ENCODE results near the gene NR1H4. TPM values are rescaled to one million over a fixed set of nuclear protein-coding genes. Genes with fewer than 3 reads are reported as not detected.
A peak's percentile ranks its signal among the peaks of the same experiment; 100 is the strongest.

NR1H4 gene
- total and polyA plus RNA-seq, 4 donors: 0.06 to 1.3 TPM; not detected in 2

- DNase-seq: peak; percentile 62 to 78 (median 64)
- no peak for ATAC-seq (ENCODE audit: insufficient read depth, low FRiP score)
- no peaks in the 10 kb centered on the region for H3K4me1 ChIP-seq (ENCODE audit: control insufficient read depth in 5 of 5, insufficient read depth in 5 of 5, low read length in 5 of 5)
- no peak overlapping the region for H3K9ac ChIP-seq (ENCODE audit: insufficient read depth in 1 of 2, low read length in 2 of 2)
- no peaks in the 10 kb centered on the region for H3K27me3 ChIP-seq (ENCODE audit: control insufficient read depth in 3 of 3, insufficient read depth in 3 of 3, low read length in 2 of 3)
- H3K27ac ChIP-seq (ENCODE audit: low read depth in 1 of 2, low read length in 1 of 2): no peak overlapping the region
- no peak overlapping the region for H3K4me3 ChIP-seq
- H3K36me3 ChIP-seq (ENCODE audit: control insufficient read depth in 4 of 4, insufficient read depth in 4 of 4, low read length in 4 of 4): no peaks in the 10 kb centered on the region
- WGBS, 2 donors: 40 to 45% methylated on average over 2 of the region's 2 CpGs
- no peak for TF ChIP-seq CTCF (IDR thresholded peaks at IDR 0.05; ENCODE audit: control extremely low read depth, extremely low read depth)
- H3K9me3 ChIP-seq (ENCODE audit: control insufficient read depth in 4 of 4, insufficient read depth in 3 of 4, low read length in 3 of 4): no peaks in the 10 kb centered on the region
Measured at GRCh38 chr12:100539202-100539601, 65.5 kb downstream of the NR1H4 start.

DNA sequence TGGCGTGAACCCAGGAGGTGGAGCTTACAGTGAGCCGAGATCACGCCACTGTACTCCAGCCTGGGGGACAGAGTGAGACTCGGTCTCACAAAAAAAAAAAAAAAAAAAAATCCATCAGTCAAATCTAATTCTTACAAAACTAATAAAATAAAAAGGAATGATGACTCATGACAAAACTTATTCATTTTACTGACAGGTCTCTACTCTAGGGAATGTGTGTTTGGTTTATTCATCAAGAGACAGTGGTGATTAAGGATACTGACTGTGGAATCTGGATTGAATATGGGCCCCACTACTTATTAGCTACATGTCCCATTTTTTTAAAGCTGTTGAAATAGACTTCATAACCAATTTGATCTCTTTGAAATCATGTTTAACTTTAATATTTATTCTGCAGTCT is 70.5 kb downstream of the NR1H4 start:
- no peak for DNase-seq
- no peak overlapping the region for H3K27ac ChIP-seq (ENCODE audit: low read depth in 1 of 2, low read length in 1 of 2)
- no peaks in the 10 kb centered on the region for H3K4me1 ChIP-seq (ENCODE audit: control insufficient read depth in 5 of 5, insufficient read depth in 5 of 5, low read length in 5 of 5)
- no peak for ATAC-seq (ENCODE audit: insufficient read depth, low FRiP score)
- H3K4me3 ChIP-seq: no peak overlapping the region
- H3K27me3 ChIP-seq (ENCODE audit: control insufficient read depth in 3 of 3, insufficient read depth in 3 of 3, low read length in 2 of 3): no peaks in the 10 kb centered on the region
- no peaks in the 10 kb centered on the region for H3K36me3 ChIP-seq (ENCODE audit: control insufficient read depth in 4 of 4, insufficient read depth in 4 of 4, low read length in 4 of 4)
- 86 to 96% methylated on average over 4 of the region's 4 CpGs for WGBS, 2 donors
- TF ChIP-seq CTCF (IDR thresholded peaks at IDR 0.05; ENCODE audit: control extremely low read depth, extremely low read depth): no peak
- peaks cover 0 to 3% (median 0%) of the 10 kb centered on the region in 4 donors for H3K9me3 ChIP-seq (ENCODE audit: control insufficient read depth in 4 of 4, insufficient read depth in 3 of 4, low read length in 3 of 4)
- no peak overlapping the region for H3K9ac ChIP-seq (ENCODE audit: insufficient read depth in 1 of 2, low read length in 2 of 2)

GRCh38 chr12:100545092-100545491 is 71.4 kb downstream of the NR1H4 start:
- Histone ChIP-seq H3K4me3 (no peak overlapping the region), H3K4me1 (ENCODE audit: control insufficient read depth in 5 of 5, insufficient read depth in 5 of 5, low read length in 5 of 5) (no peaks in the 10 kb centered on the region), H3K36me3 (ENCODE audit: control insufficient read depth in 4 of 4, insufficient read depth in 4 of 4, low read length in 4 of 4) (no peaks in the 10 kb centered on the region), H3K27me3 (ENCODE audit: control insufficient read depth in 3 of 3, insufficient read depth in 3 of 3, low read length in 2 of 3) (no peaks in the 10 kb centered on the region), H3K9ac (ENCODE audit: insufficient read depth in 1 of 2, low read length in 2 of 2) (no peak overlapping the region), H3K9me3 (ENCODE audit: control insufficient read depth in 4 of 4, insufficient read depth in 3 of 4, low read length in 3 of 4) (peaks cover 0 to 3% (median 0%) of the 10 kb centered on the region in 4 donors), H3K27ac (ENCODE audit: low read depth in 1 of 2, low read length in 1 of 2) (no peak overlapping the region)
- TF ChIP-seq CTCF (IDR thresholded peaks at IDR 0.05; ENCODE audit: control extremely low read depth, extremely low read depth): no peak
- no peak for ATAC-seq (ENCODE audit: insufficient read depth, low FRiP score)
- 93% methylated on average over 1 of the region's 1 CpG for WGBS, 2 donors
- DNase-seq: no peak

GRCh38 chr12:100553936-100554335 is 80.3 kb downstream of the NR1H4 start:
- Histone ChIP-seq H3K36me3 (ENCODE audit: control insufficient read depth in 4 of 4, insufficient read depth in 4 of 4, low read length in 4 of 4) (no peaks in the 10 kb centered on the region), H3K4me1 (ENCODE audit: control insufficient read depth in 5 of 5, insufficient read depth in 5 of 5, low read length in 5 of 5) (peaks cover 0 to 6% (median 0%) of the 10 kb centered on the region in 5 donors), H3K9me3 (ENCODE audit: control insufficient read depth in 4 of 4, insufficient read depth in 3 of 4, low read length in 3 of 4) (no peaks in the 10 kb centered on the region), H3K4me3 (no peak overlapping the region), H3K9ac (ENCODE audit: insufficient read depth in 1 of 2, low read length in 2 of 2) (no peak overlapping the region), H3K27me3 (ENCODE audit: control insufficient read depth in 3 of 3, insufficient read depth in 3 of 3, low read length in 2 of 3) (no peaks in the 10 kb centered on the region), H3K27ac (ENCODE audit: low read depth in 1 of 2, low read length in 1 of 2) (no peak overlapping the region)
- WGBS, 2 donors: 73 to 81% methylated on average over 3 of the region's 3 CpGs
- TF ChIP-seq CTCF (IDR thresholded peaks at IDR 0.05; ENCODE audit: control extremely low read depth, extremely low read depth): no peak
- ATAC-seq (ENCODE audit: insufficient read depth, low FRiP score) (no peak), DNase-seq (peak in 1 of 3 donors; percentile 4)

Data from lung (tissue), 12 donors.